Measurements from ENCODE around the gene FRG2B.
"Not testable (repeated sequence)": the region's sequence is repeated elsewhere in the genome, so short reads cannot be mapped to it uniquely, and the experiment has no call there.

Gene FRG2B

DNA sequence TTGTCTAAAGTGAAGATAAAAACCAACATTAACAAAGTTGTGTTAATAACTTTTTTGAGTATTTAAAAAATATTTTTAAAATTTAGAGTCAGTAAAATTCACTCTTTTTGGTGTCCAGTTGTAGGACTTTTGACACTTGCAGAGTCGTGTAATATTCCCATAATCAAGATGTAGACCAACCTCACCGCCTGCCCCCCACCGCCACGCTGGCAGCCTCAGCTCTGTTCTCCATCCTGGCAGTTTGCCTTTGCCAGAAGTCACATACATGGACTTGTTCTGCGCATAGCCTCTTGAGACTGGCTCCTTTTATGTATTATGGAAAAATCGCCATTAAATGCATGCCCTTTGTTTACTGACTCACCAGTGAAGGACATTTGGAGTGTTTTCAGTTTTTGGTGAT is 33.9 kb downstream of the FRG2B start:
- peak; percentile 19 for DNase-seq

DNA sequence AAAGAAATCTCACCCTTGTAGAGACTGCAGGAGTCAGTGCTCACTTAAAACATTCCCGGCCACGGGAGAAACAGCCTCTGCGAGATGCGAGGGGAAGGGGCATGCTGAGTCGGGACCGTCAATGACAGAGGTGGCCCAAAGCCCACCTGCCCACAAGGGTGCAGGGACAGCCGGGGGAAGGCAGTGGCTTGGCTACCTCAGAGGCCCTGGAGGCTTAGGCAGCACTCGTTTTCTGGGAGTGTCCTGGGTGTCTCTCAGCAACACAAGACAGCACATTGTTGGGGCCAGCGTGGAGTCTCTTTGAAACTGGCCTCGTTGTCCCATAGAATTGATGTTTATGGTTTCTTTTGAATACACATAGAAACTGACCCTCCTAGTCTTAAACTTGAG is 35.6 kb downstream of the FRG2B start:
- DNase-seq = no peak

DNA sequence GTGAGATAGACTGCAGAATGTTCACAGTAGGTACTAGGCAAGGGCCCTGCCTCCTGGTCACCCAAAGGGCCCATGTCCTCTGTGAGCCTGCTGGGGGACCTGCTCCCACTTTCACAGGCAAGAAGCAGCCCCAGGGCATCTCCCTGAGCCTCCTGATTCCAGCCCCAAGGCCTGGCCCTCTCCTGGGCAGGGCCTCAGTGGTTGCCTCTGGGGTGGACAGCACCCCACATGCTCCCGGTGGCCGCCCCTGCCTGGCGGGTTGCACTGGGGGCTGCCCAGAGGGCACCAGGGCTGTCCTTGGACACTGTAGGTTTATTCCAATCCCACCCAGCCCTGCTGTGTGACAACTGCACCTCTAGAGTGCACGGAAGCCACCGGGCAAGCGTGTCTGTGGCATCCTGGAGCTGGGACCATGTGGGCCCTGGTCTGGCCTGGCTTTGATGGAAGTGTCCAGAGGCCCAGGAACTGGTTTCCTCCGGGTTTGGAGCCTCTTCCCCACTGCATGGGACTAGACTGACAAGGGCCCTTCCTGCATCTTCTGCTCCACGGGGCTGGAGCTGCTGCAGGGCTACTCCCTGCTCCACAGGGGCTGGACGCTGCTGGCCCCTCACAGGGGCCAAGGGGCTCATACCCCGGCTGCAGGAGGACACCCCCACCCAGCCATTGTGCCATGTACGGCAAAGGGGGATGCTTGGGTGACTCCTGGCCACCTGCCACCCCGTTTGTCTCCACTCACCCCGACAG is 36.2 kb downstream of the FRG2B start:
- DNase-seq = no peak

DNA sequence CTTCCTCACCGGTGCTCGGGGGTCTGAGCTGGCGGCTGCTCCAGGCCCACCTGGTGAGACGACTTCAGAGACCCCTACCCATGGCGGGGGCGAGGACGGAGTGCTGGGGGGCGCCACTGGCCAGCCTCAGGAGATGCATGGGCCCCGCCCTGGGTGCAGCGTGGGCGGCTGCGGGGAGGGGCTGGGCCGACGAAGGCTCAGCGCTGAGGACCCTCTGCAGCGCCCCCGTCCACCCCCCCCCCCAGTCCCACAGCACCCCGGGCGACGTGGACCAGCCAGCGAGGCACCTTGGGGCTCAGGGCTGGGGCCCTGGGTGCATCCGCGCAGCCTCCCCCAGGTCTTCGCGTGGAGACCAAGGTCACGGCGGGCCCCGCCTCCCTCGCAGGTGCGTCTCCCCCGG is 49.6 kb downstream of the FRG2B start:
- DNase-seq = not testable (repeated sequence)
